RCC 7860 (cell line): ENCODE measurements around the gene KRTAP4-4.

Experiments
- DNase-seq: peaks from one replicate; pipeline ENCODE4 v3.0.0-alpha.2; 2015; ENCODE audit warnings: low spot score
- FAIRE-seq: peaks from 2 replicates; lab custom pipeline; 2012; peaks lifted over from hg19 to GRCh38; lab: Jason Lieb, UNC

Gene KRTAP4-4

GRCh38 chr17:41116297-41116696, 44.3 kb downstream of the KRTAP4-4 start:
- FAIRE-seq (no peak), DNase-seq (no peak)

- FAIRE-seq = peak; percentile 46
- DNase-seq = no peak
Measured at GRCh38 chr17:41111151-41111885, 49.2 kb downstream of the KRTAP4-4 start.
